Gastroesophageal sphincter (tissue), 3 donors: Measurements from ENCODE around the gene COL12A1.

Experiments
- CTCF ChIP-seq, 4 experiments: fragments of 200-600 bp in 2 of 4; fragments of 450-650 bp in 2 of 4; sonication (generic) in 1 of 4; IDR thresholded peaks; one replicate each; pipeline ENCODE4 v1.5.1; 2017 to 2019; ENCODE audit warnings: antibody characterized with exemption in 4 of 4, mild to moderate bottlenecking in 2 of 4, moderate library complexity in 2 of 4
- EP300 ChIP-seq: sonication (generic); formaldehyde crosslinking; IDR thresholded peaks from one replicate; pipeline ENCODE4 v1.6.1; 2017; ENCODE audit warnings: antibody characterized with exemption, mild to moderate bottlenecking
- POLR2A ChIP-seq, 2 donors: fragments of 450-650 bp; IDR thresholded peaks; one replicate each; pipeline ENCODE4 v1.6.1; 2017; ENCODE audit warnings: antibody characterized with exemption in 2 of 2, mild to moderate bottlenecking in 2 of 2, moderate library complexity in 1 of 2
- POLR2AphosphoS5 ChIP-seq: sonication (generic); formaldehyde crosslinking; IDR thresholded peaks from one replicate; pipeline ENCODE4 v1.6.1; 2017; ENCODE audit warnings: antibody characterized with exemption

DNA sequence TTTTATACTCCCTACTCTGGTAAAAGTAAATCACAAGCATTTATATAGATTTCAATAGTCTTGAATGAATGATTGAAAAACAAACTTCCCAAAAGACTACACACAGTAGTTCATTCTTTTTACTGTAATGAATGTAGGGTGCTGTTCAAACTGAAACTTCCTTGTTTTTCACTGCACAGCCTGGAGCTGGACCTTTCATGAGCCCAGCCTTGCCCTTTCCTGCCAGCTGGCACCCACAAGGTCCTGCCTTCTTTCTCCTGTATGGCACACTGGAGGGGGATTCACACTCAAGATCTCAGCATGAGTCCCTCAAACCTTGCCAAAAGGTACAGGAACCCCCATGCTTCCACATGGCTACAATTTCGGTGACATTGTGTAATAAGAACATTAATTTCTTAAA, 50.9 kb downstream of the COL12A1 start:
- TF ChIP-seq CTCF (IDR thresholded peaks at IDR 0.05) (no peak), POLR2A (IDR thresholded peaks at IDR 0.05) (no peak), EP300 (no peak), POLR2AphosphoS5 (no peak)
